Stimulated activated CD8-positive, alpha-beta memory T cell treated with anti-CD3 and anti-CD28 coated beads, Interleukin-15, amount 100 ng/mL, for 24 hours (primary cell): ENCODE data around the gene SLC44A4.
"Not testable (repeated sequence)": the region's sequence is repeated elsewhere in the genome, so short reads cannot be mapped to it uniquely, and the experiment has no call there.

Experiments
- DNase-seq: peaks from one replicate; pipeline ENCODE4 v3.0.0-alpha.2; 2020; ENCODE audit warnings: low read depth

SLC44A4 gene

GRCh38 chr6:31878726-31879125, at the start of gene SLC44A4:
SLC44A4 (minus strand) TSS chr6:31878997; CDS start chr6:31878980, 17 bp downstream.
- no peak for DNase-seq

- DNase-seq: no peak
Measured at GRCh38 chr6:31928672-31928939, 49.8 kb upstream of the SLC44A4 start.

GRCh38 chr6:31927863-31928671, 49.3 kb upstream of the SLC44A4 start:
- DNase-seq: no peak

- no peak for DNase-seq
Measured at GRCh38 chr6:31927242-31927862, 48.6 kb upstream of the SLC44A4 start, which contains the start of gene C2. C2 (plus strand) TSS chr6:31927717; CDS start chr6:31927753, 36 bp downstream.

GRCh38 chr6:31922942-31923341, 44.1 kb upstream of the SLC44A4 start:
- no peak for DNase-seq

- DNase-seq: no peak
Measured at GRCh38 chr6:31920811-31921210, 42.0 kb upstream of the SLC44A4 start.

GRCh38 chr6:31919624-31920303, 41.0 kb upstream of the SLC44A4 start:
- DNase-seq: no peak

- DNase-seq: no peak
Measured at GRCh38 chr6:31918069-31918720, 39.4 kb upstream of the SLC44A4 start.

- DNase-seq: no peak
Measured at GRCh38 chr6:31915756-31916155, 37.0 kb upstream of the SLC44A4 start.

- no peak for DNase-seq
Measured at GRCh38 chr6:31915351-31915750, 36.6 kb upstream of the SLC44A4 start.

GRCh38 chr6:31911826-31912585, 33.2 kb upstream of the SLC44A4 start:
- no peak for DNase-seq

GRCh38 chr6:31909298-31909697, 30.5 kb upstream of the SLC44A4 start:
- not testable (repeated sequence) for DNase-seq

- no peak for DNase-seq
Measured at GRCh38 chr6:31908791-31909190, 30.0 kb upstream of the SLC44A4 start.

- not testable (repeated sequence) for DNase-seq
Measured at GRCh38 chr6:31908255-31908654, 29.5 kb upstream of the SLC44A4 start.

GRCh38 chr6:31907158-31907813, 28.5 kb upstream of the SLC44A4 start:
- no peak for DNase-seq

GRCh38 chr6:31906727-31907126, 27.9 kb upstream of the SLC44A4 start:
- DNase-seq: not testable (repeated sequence)

GRCh38 chr6:31906122-31906521, 27.3 kb upstream of the SLC44A4 start:
- no peak for DNase-seq

GRCh38 chr6:31905041-31905440, 26.2 kb upstream of the SLC44A4 start:
- no peak for DNase-seq

- DNase-seq: no peak
Measured at GRCh38 chr6:31903957-31904356, 25.2 kb upstream of the SLC44A4 start.

- peak; percentile 71 for DNase-seq
Measured at GRCh38 chr6:31901953-31902643, 23.3 kb upstream of the SLC44A4 start, which contains the start of gene ZBTB12. ZBTB12 (minus strand) TSS chr6:31902086; CDS start chr6:31901305, 781 bp downstream.
